MG63 (cell line): ENCODE measurements around the gene LRRC74A. TPM values are rescaled to one million over a fixed set of nuclear protein-coding genes. Genes with fewer than 3 reads are reported as not detected.

ENCODE experiments used
- DNase-seq: peaks from one replicate; pipeline ENCODE4 v3.0.0-alpha.2; 2020
- H3K27me3 ChIP-seq: fragments of 250-450 bp; sonication (Bioruptor Pico); 2 replicates; pipeline ENCODE4 v1.5.1; 2020; ENCODE audit warnings: mild to moderate bottlenecking, moderate library complexity
- H3K36me3 ChIP-seq: fragments of 250-450 bp; sonication (Bioruptor Pico); 2 replicates; pipeline ENCODE4 v1.5.1; 2020; ENCODE audit warnings: mild to moderate bottlenecking, moderate library complexity
- H3K4me3 ChIP-seq: fragments of 250-450 bp; sonication (Bioruptor Pico); 2 replicates; pipeline ENCODE4 v1.5.1; 2020; ENCODE audit warnings: mild to moderate bottlenecking, moderate library complexity
- H3K9me3 ChIP-seq: fragments of 250-450 bp; sonication (Bioruptor Pico); 2 replicates; pipeline ENCODE4 v1.5.1; 2020; ENCODE audit warnings: mild to moderate bottlenecking, moderate library complexity
- total RNA-seq: library from RNA; depleted of rRNA; stranded (reverse); fragments of >200 nt; shearing (Covaris generic); gene quantifications from 2 replicates; pipeline ENCODE4 v1.2.3, GENCODE V29; 2014; ENCODE audit warnings: low replicate concordance

The LRRC74A gene
- total RNA-seq, 1 experiment from 2014 or later = not detected

DNA sequence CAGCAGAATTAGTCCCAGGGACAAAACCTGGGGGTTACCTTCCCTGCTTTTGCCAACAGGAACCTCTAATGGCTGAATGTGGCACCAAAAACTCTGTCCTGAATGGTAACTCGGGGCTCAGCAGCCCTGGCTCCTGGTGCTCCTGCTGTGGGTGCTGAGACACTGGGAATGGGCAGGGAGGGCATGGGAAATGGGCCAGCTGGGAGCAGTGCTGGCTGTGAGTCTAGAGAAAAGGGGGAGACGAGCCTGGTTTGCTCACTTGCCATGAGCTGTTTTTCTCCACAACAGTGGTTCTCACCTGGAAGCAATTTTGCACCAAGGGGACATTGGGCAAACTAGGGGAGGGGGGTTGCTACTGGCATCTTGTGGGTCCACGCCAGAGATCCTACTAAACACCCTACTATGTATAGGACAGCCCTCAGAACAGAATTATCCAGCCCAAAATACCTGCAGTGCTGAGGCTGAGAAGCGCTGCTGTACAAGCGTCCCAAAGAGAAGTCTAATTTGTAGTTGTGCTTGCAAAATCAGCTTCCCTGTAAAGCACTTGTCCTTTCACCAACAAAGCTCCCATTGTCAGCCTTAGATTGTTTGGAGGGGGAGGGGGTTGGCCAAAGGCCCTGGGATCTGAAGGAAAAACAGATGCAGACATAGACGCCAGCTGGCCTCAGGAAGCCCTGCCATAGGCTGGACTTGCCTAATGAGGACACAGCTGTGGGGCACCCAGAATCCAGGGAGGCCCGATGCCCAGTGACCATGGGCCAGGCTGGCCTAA is 3.6 kb downstream of the LRRC74A start:
- Histone ChIP-seq H3K4me3 (no peak overlapping the region), H3K36me3 (no peaks in the 10 kb centered on the region), H3K27me3 (no peaks in the 10 kb centered on the region), H3K9me3 (no peaks in the 10 kb centered on the region)
- no peak for DNase-seq

DNA sequence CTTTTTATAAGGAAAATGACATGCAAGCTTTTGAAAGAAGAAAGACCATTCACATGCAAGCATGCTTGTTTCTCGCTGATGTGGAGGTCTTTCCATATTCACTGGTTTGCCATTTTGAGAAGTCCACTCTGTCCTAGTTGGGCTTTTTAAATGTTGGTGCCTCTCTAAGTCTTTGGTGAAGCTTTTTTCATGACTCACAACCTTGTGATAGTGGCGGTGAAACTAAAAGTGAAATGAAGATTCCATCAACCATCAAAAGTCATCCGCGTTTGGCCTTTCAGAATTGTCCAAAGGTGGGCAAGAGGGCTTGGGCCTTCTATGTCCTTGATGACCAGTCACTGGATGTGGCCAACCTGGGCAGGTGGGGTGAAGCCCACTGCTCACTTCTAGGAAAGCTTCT is 4.3 kb downstream of the LRRC74A start:
- DNase-seq = no peak
- Histone ChIP-seq H3K4me3 (no peak overlapping the region), H3K36me3 (no peaks in the 10 kb centered on the region), H3K9me3 (no peaks in the 10 kb centered on the region), H3K27me3 (no peaks in the 10 kb centered on the region)

DNA sequence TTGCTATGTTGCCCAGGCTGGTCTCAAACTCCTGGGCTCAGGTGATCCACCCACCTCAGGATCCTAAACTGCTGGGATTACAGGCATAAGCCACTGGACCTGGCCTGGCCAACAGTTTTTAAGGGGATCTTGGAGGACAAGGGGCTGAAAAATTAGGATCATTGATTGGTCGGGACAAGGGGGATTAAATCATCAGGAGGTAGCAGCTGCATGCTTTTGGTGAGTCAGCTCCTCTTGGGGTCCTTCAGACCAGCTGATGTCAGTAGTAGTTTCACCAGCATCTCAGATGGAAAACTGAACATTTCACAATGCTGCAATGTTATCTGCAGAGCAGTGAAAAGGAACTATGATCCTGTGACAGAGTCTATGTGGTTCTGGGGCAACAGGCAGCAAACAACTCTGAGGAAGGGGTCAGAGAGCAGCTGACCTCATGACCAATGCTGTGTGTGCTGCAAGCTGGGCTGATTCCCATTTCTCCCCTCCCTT is 6.3 kb downstream of the LRRC74A start:
- DNase-seq = no peak
- H3K27me3 ChIP-seq = no peaks in the 10 kb centered on the region
- H3K36me3 ChIP-seq = no peaks in the 10 kb centered on the region
- H3K9me3 ChIP-seq = no peaks in the 10 kb centered on the region
- H3K4me3 ChIP-seq = no peak overlapping the region

DNA sequence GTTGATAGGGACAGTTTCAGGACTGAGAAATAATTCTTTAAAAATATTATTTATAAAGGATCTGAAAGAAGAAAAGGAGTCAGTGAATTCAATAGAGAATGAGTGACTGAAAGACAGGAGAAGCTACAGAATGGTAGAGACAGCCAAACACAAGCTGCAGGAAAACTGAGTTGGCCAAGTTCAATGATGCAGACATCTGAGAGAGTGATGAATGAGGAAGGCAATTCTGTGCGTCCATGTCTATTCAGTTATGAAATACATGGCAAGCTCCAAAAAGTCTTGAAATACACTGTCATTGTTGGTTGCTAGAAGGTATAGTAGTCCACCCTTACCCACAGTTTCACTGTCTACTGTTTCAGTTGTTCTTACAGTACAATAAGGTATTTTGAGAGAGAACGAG is 6.8 kb downstream of the LRRC74A start:
- H3K4me3 ChIP-seq = no peak overlapping the region
- no peaks in the 10 kb centered on the region for H3K27me3 ChIP-seq
- DNase-seq = no peak
- no peaks in the 10 kb centered on the region for H3K36me3 ChIP-seq
- no peaks in the 10 kb centered on the region for H3K9me3 ChIP-seq

- Histone ChIP-seq H3K27me3 (no peaks in the 10 kb centered on the region; the same call in 1 of the 2 replicates), H3K9me3 (no peaks in the 10 kb centered on the region), H3K4me3 (no peak overlapping the region), H3K36me3 (no peaks in the 10 kb centered on the region)
- no peak for DNase-seq
These were observed 8.0 kb downstream of the LRRC74A start for GRCh38 chr14:76834241-76834661.

- Histone ChIP-seq H3K27me3 (no peaks in the 10 kb centered on the region; the same call in 1 of the 2 replicates), H3K36me3 (no peaks in the 10 kb centered on the region), H3K4me3 (no peak overlapping the region), H3K9me3 (no peaks in the 10 kb centered on the region)
- DNase-seq = no peak
These were observed 9.9 kb downstream of the LRRC74A start for GRCh38 chr14:76836029-76836630.

GRCh38 chr14:76837524-76837923 is 11.3 kb downstream of the LRRC74A start:
- H3K4me3 ChIP-seq = no peak overlapping the region
- no peaks in the 10 kb centered on the region; the same call in 1 of the 2 replicates for H3K27me3 ChIP-seq
- DNase-seq = no peak
- H3K36me3 ChIP-seq = no peaks in the 10 kb centered on the region
- no peaks in the 10 kb centered on the region for H3K9me3 ChIP-seq

DNA sequence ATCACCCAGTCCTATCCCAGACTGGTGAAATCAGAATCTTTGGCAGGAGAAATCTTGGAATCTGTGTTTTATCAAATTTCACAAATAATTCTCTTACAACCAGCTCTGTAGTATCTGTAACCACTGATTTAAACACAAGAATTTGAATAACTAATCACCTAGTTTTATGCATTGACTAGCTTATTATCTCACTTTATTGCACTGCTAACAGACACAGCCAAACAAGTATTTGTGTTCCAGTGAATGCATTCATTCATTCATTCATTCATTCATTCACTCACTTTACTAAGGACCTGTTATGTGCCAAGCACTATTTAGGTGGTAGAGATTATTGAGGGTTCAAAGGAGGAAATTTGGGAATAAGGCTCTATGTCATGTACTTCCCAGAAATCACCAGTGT is 16.2 kb downstream of the LRRC74A start:
- Histone ChIP-seq H3K4me3 (no peak overlapping the region), H3K36me3 (no peaks in the 10 kb centered on the region), H3K9me3 (no peaks in the 10 kb centered on the region), H3K27me3 (no peaks in the 10 kb centered on the region; the same call in 1 of the 2 replicates)
- DNase-seq = no peak

DNA sequence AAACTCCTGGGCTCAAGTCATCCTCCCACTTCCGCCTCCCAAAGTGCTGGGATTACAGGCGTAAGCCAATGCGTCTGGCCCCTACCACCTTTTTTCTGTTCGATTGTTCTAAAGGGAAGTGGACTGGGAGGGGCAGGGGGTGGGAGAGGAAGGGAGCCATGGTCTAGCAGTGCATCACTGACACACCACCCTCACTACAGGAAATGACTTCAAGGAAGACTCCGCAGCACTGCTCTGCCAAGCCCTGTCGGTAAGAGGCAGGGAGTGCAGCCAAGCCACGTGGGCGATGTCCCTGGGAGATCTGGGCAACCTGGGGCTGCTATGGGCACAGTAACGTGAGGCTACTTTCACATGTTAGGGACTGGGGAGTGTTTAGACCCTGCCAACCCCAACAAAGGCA is 18.0 kb downstream of the LRRC74A start:
- no peaks in the 10 kb centered on the region for H3K9me3 ChIP-seq
- H3K27me3 ChIP-seq = no peaks in the 10 kb centered on the region
- no peak overlapping the region for H3K4me3 ChIP-seq
- H3K36me3 ChIP-seq = no peaks in the 10 kb centered on the region
- peak; percentile 72 for DNase-seq

GRCh38 chr14:76846331-76847047 is 20.3 kb downstream of the LRRC74A start:
- Histone ChIP-seq H3K27me3 (no peaks in the 10 kb centered on the region), H3K4me3 (no peak overlapping the region), H3K36me3 (no peaks in the 10 kb centered on the region), H3K9me3 (no peaks in the 10 kb centered on the region)
- DNase-seq = no peak

- DNase-seq = no peak
- Histone ChIP-seq H3K4me3 (no peak overlapping the region), H3K27me3 (no peaks in the 10 kb centered on the region), H3K9me3 (no peaks in the 10 kb centered on the region), H3K36me3 (no peaks in the 10 kb centered on the region)
These were observed 22.7 kb downstream of the LRRC74A start for GRCh38 chr14:76848879-76849278.

DNA sequence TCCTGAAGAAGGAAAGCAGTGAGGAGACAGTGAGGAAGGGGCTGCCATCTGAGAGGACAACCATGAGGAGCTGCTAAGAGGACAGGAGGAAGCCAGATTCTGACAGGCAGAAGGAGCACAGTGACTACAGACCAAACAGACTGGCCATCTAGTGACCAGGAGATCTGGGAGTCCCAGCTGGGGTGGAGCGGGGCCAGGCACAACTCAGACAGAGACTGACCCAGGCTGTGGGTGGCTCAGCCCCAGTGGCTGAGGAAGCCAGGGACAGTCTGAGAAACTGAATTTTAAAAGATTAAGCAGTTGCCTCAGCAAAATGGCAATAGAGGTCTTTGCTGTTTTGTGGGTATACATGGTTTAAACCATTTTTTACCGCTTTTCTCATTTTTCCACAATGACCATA is 28.9 kb downstream of the LRRC74A start:
- no peaks in the 10 kb centered on the region for H3K9me3 ChIP-seq
- no peak overlapping the region for H3K4me3 ChIP-seq
- DNase-seq = no peak
- H3K36me3 ChIP-seq = no peaks in the 10 kb centered on the region
- H3K27me3 ChIP-seq = no peaks in the 10 kb centered on the region

- Histone ChIP-seq H3K4me3 (no peak overlapping the region), H3K27me3 (no peaks in the 10 kb centered on the region), H3K36me3 (no peaks in the 10 kb centered on the region), H3K9me3 (no peaks in the 10 kb centered on the region)
- no peak for DNase-seq
These were observed 30.6 kb downstream of the LRRC74A start for GRCh38 chr14:76856769-76857168.

- no peaks in the 10 kb centered on the region for H3K36me3 ChIP-seq
- H3K4me3 ChIP-seq = no peak overlapping the region
- H3K27me3 ChIP-seq = no peaks in the 10 kb centered on the region
- DNase-seq = no peak
- no peaks in the 10 kb centered on the region for H3K9me3 ChIP-seq
These were observed 35.5 kb downstream of the LRRC74A start for GRCh38 chr14:76861574-76862255.

- no peak overlapping the region for H3K4me3 ChIP-seq
- DNase-seq = no peak
These were observed 36.5 kb downstream of the LRRC74A start for GRCh38 chr14:76862546-76863282.

DNA sequence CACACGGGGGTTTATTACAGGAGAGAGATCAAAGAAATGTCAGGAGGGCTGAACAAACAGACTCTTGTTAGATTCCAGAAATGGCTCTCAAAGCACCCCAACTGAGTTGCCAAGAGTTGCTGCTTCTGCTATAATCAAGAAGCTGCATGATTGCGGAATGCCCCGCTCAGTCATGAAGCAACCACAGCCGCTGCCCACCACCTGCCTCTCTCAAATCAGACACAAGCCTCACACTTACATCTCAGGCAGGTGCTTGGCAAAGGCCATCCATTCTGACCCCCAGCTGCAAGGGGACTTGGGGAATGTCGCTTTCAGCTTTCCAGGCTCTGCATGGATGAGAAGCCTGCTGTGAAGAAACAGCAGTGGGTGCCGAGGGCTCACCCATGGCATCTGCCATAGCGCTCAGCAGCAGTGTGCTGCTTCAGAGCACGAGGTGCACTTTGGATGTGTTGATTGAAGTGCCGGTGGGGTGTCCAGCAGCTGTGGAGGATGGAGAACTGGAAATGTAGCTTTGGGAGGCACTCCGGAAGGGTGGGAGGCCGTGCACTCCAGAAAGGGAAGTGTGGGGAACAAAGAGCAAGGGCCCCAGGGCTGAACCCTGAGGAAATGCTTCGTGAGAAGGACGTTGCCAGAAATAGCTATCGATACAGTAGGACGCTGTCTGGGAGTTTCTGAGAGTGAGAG is 37.7 kb downstream of the LRRC74A start:
- no peaks in the 10 kb centered on the region for H3K36me3 ChIP-seq
- H3K27me3 ChIP-seq = no peaks in the 10 kb centered on the region
- no peaks in the 10 kb centered on the region for H3K9me3 ChIP-seq
- no peak overlapping the region for H3K4me3 ChIP-seq
- no peak for DNase-seq

More at GRCh38 chr14:76862546-76863282, 36.5 kb downstream of the LRRC74A start:
- no peaks in the 10 kb centered on the region for H3K36me3 ChIP-seq
- H3K9me3 ChIP-seq = no peaks in the 10 kb centered on the region
- no peaks in the 10 kb centered on the region for H3K27me3 ChIP-seq
